Measurements from ENCODE around the gene HCAR3.

HCAR3 gene

GRCh38 chr12:122665759-122666158 is 50.9 kb downstream of the HCAR3 start:
- no peak for DNase-seq

- no peak for DNase-seq
These were observed 51.3 kb downstream of the HCAR3 start for GRCh38 chr12:122665349-122665748.
